HL-60 (cell line): ENCODE data around the gene WDR64.

ENCODE experiments used
- GABPA ChIP-seq: IDR thresholded peaks from 2 replicates; pipeline ENCODE4 v1.6.1; 2012; ENCODE audit warnings: low read depth
- POLR2AphosphoS5 ChIP-seq: IDR thresholded peaks from 2 replicates; pipeline ENCODE4 v1.6.1; 2012; ENCODE audit warnings: low read depth
- TF ChIP-seq, protein P1 (sequence below): IDR thresholded peaks from one replicate; pipeline ENCODE4 v1.5.1; 2011; ENCODE audit warnings: low read length, control low read depth, inconsistent platforms; ENCODE audit not compliant: insufficient read depth

DNA sequence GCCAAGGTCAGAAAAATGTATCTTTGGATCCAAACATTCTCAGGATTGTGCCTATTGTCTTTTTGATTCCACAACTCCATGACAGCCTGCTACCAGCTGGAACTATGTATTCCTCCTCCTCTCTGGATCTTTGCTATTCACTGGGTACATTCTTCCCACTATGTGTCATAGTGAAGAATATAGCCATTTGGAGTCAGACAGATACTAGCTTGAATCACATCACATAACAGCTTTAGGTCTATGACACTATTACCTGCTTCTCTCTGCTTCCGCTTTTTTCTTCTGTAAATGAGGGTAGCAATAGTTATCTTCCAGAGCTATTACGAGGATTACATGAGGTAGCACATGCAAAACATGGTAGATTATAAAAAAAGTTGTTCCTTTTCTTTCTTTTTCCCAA lies 190.5 kb downstream of the WDR64 start:
- TF ChIP-seq, protein P1, sequence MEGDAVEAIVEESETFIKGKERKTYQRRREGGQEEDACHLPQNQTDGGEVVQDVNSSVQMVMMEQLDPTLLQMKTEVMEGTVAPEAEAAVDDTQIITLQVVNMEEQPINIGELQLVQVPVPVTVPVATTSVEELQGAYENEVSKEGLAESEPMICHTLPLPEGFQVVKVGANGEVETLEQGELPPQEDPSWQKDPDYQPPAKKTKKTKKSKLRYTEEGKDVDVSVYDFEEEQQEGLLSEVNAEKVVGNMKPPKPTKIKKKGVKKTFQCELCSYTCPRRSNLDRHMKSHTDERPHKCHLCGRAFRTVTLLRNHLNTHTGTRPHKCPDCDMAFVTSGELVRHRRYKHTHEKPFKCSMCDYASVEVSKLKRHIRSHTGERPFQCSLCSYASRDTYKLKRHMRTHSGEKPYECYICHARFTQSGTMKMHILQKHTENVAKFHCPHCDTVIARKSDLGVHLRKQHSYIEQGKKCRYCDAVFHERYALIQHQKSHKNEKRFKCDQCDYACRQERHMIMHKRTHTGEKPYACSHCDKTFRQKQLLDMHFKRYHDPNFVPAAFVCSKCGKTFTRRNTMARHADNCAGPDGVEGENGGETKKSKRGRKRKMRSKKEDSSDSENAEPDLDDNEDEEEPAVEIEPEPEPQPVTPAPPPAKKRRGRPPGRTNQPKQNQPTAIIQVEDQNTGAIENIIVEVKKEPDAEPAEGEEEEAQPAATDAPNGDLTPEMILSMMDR, result no peak
- TF ChIP-seq GABPA, result no peak
- no peak for TF ChIP-seq POLR2AphosphoS5
